A673 (cell line): ENCODE results near the gene ARAP2. TPM values are rescaled to one million over a fixed set of nuclear protein-coding genes. Genes with fewer than 3 reads are reported as not detected.

Source experiments
- BruUV-seq: library from RNA; stranded (reverse); fragments of 400-500 nt; replicated peaks from 2 replicates; lab custom pipeline; 2021; lab: Mats Ljungman, UMichigan
- CTCF ChIA-PET: fragments of 300-600 bp; sonication (Branson Sonifier 250); formaldehyde crosslinking; loops from one replicate; lab custom pipeline; 2022; ENCODE audit warnings: antibody characterized with exemption; lab: Charles Lee
- POLR2A ChIA-PET: fragments of 300-600 bp; sonication (Branson Sonifier 250); formaldehyde crosslinking; loops from one replicate; lab custom pipeline; 2022; ENCODE audit warnings: antibody characterized with exemption; ENCODE audit not compliant: low non-redundant PET; lab: Charles Lee
- DNase-seq: peaks from one replicate; pipeline ENCODE4 v3.0.0-alpha.2; 2015; ENCODE audit warnings: low spot score
- H3K27ac ChIP-seq: fragments of 200-600 bp; sonication (generic); 2 replicates; pipeline ENCODE4 v1.5.1; 2016; ENCODE audit warnings: mixed run types, low read depth, mild to moderate bottlenecking, mixed read lengths, antibody characterized with exemption, low read length; ENCODE audit not compliant: poor library complexity, severe bottlenecking
- H3K27me3 ChIP-seq: fragments of 200-600 bp; sonication (generic); replicated peaks from 2 replicates; pipeline ENCODE4 v1.6.1; 2017; ENCODE audit warnings: mixed run types, low read depth, mild to moderate bottlenecking, mixed read lengths, antibody characterized with exemption, low read length; ENCODE audit not compliant: insufficient read depth, poor library complexity
- H3K36me3 ChIP-seq: fragments of 200-600 bp; sonication (generic); 2 replicates; pipeline ENCODE4 v1.6.1; 2016; ENCODE audit warnings: mixed run types, mild to moderate bottlenecking, mixed read lengths, antibody characterized with exemption, low read length; ENCODE audit not compliant: insufficient read depth, poor library complexity, severe bottlenecking
- H3K4me1 ChIP-seq: fragments of 200-600 bp; sonication (generic); 2 replicates; pipeline ENCODE4 v1.6.1; 2017; ENCODE audit warnings: mixed run types, mild to moderate bottlenecking, mixed read lengths, antibody characterized with exemption, low read length; ENCODE audit not compliant: insufficient read depth, poor library complexity, severe bottlenecking
- H3K4me3 ChIP-seq: fragments of 200-600 bp; sonication (generic); 2 replicates; pipeline ENCODE4 v1.5.1; 2016; ENCODE audit warnings: low read depth, mixed run types, mild to moderate bottlenecking, mixed read lengths, low read length; ENCODE audit not compliant: poor library complexity, severe bottlenecking
- H3K9me3 ChIP-seq: fragments of 200-600 bp; sonication (generic); 2 replicates; pipeline ENCODE4 v1.6.1; 2016; ENCODE audit warnings: mixed run types, low read depth, mild to moderate bottlenecking, mixed read lengths, antibody characterized with exemption, low read length; ENCODE audit not compliant: poor library complexity, severe bottlenecking
- EZH2 ChIP-seq: fragments of 200-600 bp; sonication (generic); IDR thresholded peaks from 2 replicates; pipeline ENCODE4 v1.6.1; 2017; ENCODE audit warnings: borderline replicate concordance, low read depth, mild to moderate bottlenecking, mixed read lengths, antibody characterized with exemption, low read length; ENCODE audit not compliant: poor library complexity, severe bottlenecking
- intact Hi-C: fragments of 100-400 bp; cut with micrococcal nuclease; formaldehyde crosslinking; loops from one replicate; pipeline ENCODE4 v1.10.0; 2022; ENCODE audit not compliant: unreplicated experiment
- total RNA-seq: library from RNA; stranded (reverse); gene quantifications from 2 replicates; pipeline ENCODE4 v1.2.3, GENCODE V29; 2021
- TF ChIP-seq, protein P1 (sequence below): fragments of 300-800, 200-600 bp; sonication (generic); conservative IDR thresholded peaks from 2 replicates; pipeline ENCODE4 v1.5.1; 2017; ENCODE audit warnings: low read depth, mild to moderate bottlenecking, antibody characterized with exemption, low read length, moderate library complexity, mixed read lengths

The ARAP2 gene
- total RNA-seq, 1 experiment from 2014 or later, result 0.06 TPM

DNA sequence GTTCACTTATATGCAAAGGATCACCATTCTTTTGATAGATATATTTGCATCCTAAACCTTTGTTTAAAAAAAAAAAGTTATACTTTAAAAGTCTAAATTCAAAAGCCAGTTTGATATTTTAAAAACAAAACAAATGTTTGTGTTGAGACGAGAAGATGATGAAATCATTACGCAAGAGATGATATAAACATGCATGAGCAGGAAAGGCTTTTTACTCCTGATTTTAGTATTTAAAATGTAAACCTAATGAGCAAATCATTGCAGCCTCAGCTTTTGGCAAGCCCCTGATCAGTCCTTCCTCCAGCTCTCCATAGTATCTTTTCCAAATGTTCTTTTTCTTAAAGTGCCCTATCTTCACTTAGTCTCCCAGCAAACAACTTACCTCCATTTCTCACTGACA lies 115.6 kb downstream of the ARAP2 start:
- ChIA-PET POLR2A (no interaction called here), CTCF (no interaction called here)
- H3K9me3 ChIP-seq, result no peaks in the 10 kb centered on the region
- no peak for DNase-seq
- BruUV-seq, result no TSS peak
- H3K36me3 ChIP-seq, result no peaks in the 10 kb centered on the region
- TF ChIP-seq EZH2, result no peak
- TF ChIP-seq, protein P1, sequence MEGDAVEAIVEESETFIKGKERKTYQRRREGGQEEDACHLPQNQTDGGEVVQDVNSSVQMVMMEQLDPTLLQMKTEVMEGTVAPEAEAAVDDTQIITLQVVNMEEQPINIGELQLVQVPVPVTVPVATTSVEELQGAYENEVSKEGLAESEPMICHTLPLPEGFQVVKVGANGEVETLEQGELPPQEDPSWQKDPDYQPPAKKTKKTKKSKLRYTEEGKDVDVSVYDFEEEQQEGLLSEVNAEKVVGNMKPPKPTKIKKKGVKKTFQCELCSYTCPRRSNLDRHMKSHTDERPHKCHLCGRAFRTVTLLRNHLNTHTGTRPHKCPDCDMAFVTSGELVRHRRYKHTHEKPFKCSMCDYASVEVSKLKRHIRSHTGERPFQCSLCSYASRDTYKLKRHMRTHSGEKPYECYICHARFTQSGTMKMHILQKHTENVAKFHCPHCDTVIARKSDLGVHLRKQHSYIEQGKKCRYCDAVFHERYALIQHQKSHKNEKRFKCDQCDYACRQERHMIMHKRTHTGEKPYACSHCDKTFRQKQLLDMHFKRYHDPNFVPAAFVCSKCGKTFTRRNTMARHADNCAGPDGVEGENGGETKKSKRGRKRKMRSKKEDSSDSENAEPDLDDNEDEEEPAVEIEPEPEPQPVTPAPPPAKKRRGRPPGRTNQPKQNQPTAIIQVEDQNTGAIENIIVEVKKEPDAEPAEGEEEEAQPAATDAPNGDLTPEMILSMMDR, result no peak
- H3K27me3 ChIP-seq, result no peaks in the 10 kb centered on the region
- no peak overlapping the region for H3K4me3 ChIP-seq
- H3K4me1 ChIP-seq, result no peaks in the 10 kb centered on the region
- intact Hi-C loops, result no loop called here
- no peak overlapping the region for H3K27ac ChIP-seq

DNA sequence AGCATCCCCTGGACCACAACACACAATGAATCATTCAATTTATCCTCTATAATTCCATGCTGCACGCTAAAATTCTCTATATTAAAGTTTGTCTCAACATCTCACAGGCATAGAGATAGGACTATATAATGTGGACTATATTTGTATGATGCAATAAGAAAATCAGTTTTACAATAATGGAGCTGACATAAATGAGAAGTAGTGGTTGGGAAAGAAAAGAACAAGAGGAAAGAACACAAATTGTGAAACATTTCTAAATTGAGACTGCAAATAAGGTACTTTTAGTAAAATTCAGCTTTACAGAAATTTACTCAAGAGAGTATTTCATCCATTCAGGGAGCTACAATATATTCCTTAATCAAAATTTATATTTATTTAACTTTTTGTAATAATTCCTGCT lies 120.4 kb downstream of the ARAP2 start:
- Histone ChIP-seq H3K4me1 (no peaks in the 10 kb centered on the region), H3K9me3 (no peaks in the 10 kb centered on the region), H3K27ac (no peak overlapping the region), H3K27me3 (no peaks in the 10 kb centered on the region), H3K4me3 (no peak overlapping the region), H3K36me3 (no peaks in the 10 kb centered on the region)
- no peak for TF ChIP-seq EZH2
- TF ChIP-seq, protein P1, result no peak
- intact Hi-C loops, result no loop called here
- ChIA-PET POLR2A (no interaction called here), CTCF (no interaction called here)
- no TSS peak for BruUV-seq
- no peak for DNase-seq

DNA sequence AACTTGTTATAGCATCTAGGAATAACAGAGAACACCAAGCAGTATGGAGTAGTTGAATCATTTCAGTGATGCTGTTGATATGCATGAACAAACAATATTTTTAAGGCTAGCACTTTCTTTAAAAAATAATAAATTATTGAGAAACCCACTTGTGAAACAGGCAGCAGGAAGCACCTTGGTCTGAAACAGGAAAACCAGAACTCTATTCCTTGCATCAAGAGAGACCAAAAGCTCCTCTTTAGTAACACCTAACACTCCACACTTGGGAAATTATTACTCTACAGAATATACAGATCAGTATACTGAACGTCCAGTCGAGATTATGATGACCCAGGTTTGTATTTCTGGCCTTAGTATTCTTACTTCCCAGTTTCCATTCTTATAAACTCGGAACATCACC lies 129.0 kb downstream of the ARAP2 start:
- Histone ChIP-seq H3K27ac (no peak overlapping the region), H3K36me3 (no peaks in the 10 kb centered on the region), H3K4me1 (no peaks in the 10 kb centered on the region), H3K4me3 (no peak overlapping the region), H3K27me3 (no peaks in the 10 kb centered on the region), H3K9me3 (peaks cover 2% of the 10 kb centered on the region)
- intact Hi-C loops, result no loop called here
- CTCF ChIA-PET, result no interaction called here
- POLR2A ChIA-PET, result no interaction called here
- TF ChIP-seq, protein P1, result no peak
- TF ChIP-seq EZH2, result no peak
- no TSS peak for BruUV-seq
- no peak for DNase-seq
